PC-3 (cell line): Measurements from ENCODE around the gene CHRNA4. TPM values are rescaled to one million over a fixed set of nuclear protein-coding genes. Genes with fewer than 3 reads are reported as not detected.

Source experiments
- ATAC-seq: fragments of 200-7000 bp; cut with Tn5 transposase; 2 replicates; pipeline ENCODE4 v1.9.1; 2020; ENCODE audit warnings: mild to moderate bottlenecking, moderate library complexity
- BruUV-seq: library from RNA; stranded (reverse); fragments of 400-500 nt; replicated peaks from 2 replicates; lab custom pipeline; 2021; lab: Mats Ljungman, UMichigan
- CTCF ChIA-PET: fragments of 300-600 bp; sonication (Branson Sonifier 250); formaldehyde crosslinking; loops from one replicate; lab custom pipeline; 2022; ENCODE audit warnings: antibody characterized with exemption; lab: Charles Lee
- POLR2A ChIA-PET: fragments of 300-600 bp; sonication (Branson Sonifier 250); formaldehyde crosslinking; loops from one replicate; lab custom pipeline; 2022; ENCODE audit warnings: antibody characterized with exemption; ENCODE audit not compliant: unreplicated experiment; lab: Charles Lee
- DNase-seq: peaks from one replicate; pipeline ENCODE4 v3.0.0-alpha.2; 2015
- H2AFZ ChIP-seq: fragments of 300-600 bp; sonication (generic); 2 replicates; pipeline ENCODE4 v1.6.0; 2016; ENCODE audit warnings: antibody characterized with exemption, low read length
- H3F3A ChIP-seq: fragments of 300-600 bp; sonication (generic); one replicate; pipeline ENCODE4 v1.6.0; 2017; ENCODE audit warnings: antibody characterized with exemption, low read length, control low read depth, mild to moderate bottlenecking; ENCODE audit not compliant: unreplicated experiment
- H3K27ac ChIP-seq: fragments of 300-600 bp; sonication (generic); 2 replicates; pipeline ENCODE4 v1.5.1; 2016; ENCODE audit warnings: mild to moderate bottlenecking, low read length
- H3K27me3 ChIP-seq: fragments of 300-600 bp; sonication (generic); 2 replicates; pipeline ENCODE4 v1.6.1; 2016; ENCODE audit warnings: low read length, mixed read lengths
- H3K36me3 ChIP-seq: fragments of 300-600 bp; sonication (generic); 2 replicates; pipeline ENCODE4 v1.6.1; 2016; ENCODE audit warnings: low read depth, mixed run types, low read length, mixed read lengths
- H3K4me1 ChIP-seq: fragments of 300-600 bp; sonication (generic); 2 replicates; pipeline ENCODE4 v1.5.1; 2016; ENCODE audit warnings: low read length; ENCODE audit not compliant: insufficient read depth
- H3K4me2 ChIP-seq: fragments of 300-600 bp; sonication (generic); 2 replicates; pipeline ENCODE4 v1.6.0; 2016; ENCODE audit warnings: low read length
- H3K4me3 ChIP-seq: fragments of 300-600 bp; sonication (generic); 2 replicates; pipeline ENCODE4 v1.5.1; 2016; ENCODE audit warnings: mild to moderate bottlenecking, low read length, mixed read lengths
- H3K79me2 ChIP-seq: fragments of 300-600 bp; sonication (generic); 2 replicates; pipeline ENCODE4 v1.6.1; 2017; ENCODE audit warnings: low read length, mixed read lengths
- H3K9ac ChIP-seq: fragments of 300-600 bp; sonication (generic); 2 replicates; pipeline ENCODE4 v1.6.0; 2016; ENCODE audit warnings: mild to moderate bottlenecking, low read length
- H3K9me2 ChIP-seq: fragments of 300-600 bp; sonication (generic); replicated peaks from 2 replicates; pipeline ENCODE4 v1.6.1; 2016; ENCODE audit warnings: mixed run types, low read length, mixed read lengths
- H3K9me3 ChIP-seq: fragments of 300-600 bp; sonication (generic); 2 replicates; pipeline ENCODE4 v1.6.1; 2016; ENCODE audit warnings: low read length, mixed read lengths
- H4K20me1 ChIP-seq: fragments of 300-600 bp; sonication (generic); 2 replicates; pipeline ENCODE4 v1.6.1; 2016; ENCODE audit warnings: low read length, mixed read lengths
- CTCF ChIP-seq: fragments of 300-600 bp; sonication (generic); conservative IDR thresholded peaks from 2 replicates; pipeline ENCODE4 v1.5.1; 2017; ENCODE audit warnings: antibody characterized with exemption, low read depth, mild to moderate bottlenecking, low read length
- EZH2 ChIP-seq: fragments of 300-600 bp; sonication (generic); IDR thresholded peaks from one replicate; pipeline ENCODE4 v1.6.1; 2017; ENCODE audit warnings: antibody characterized with exemption, mild to moderate bottlenecking, low read length; ENCODE audit not compliant: unreplicated experiment
- EZH2phosphoT487 ChIP-seq: fragments of 300-600 bp; sonication (generic); IDR thresholded peaks from 2 replicates; pipeline ENCODE4 v1.6.1; 2018; ENCODE audit warnings: mild to moderate bottlenecking, antibody characterized with exemption, low read length, borderline replicate concordance
- intact Hi-C: fragments of 100-400 bp; cut with micrococcal nuclease; formaldehyde crosslinking; loops from 2 replicates; pipeline ENCODE4 v1.9.0; 2023
- total RNA-seq: library from RNA; depleted of rRNA; stranded (reverse); fragments of >200 nt; gene quantifications from 2 replicates; pipeline ENCODE4 v1.2.3, GENCODE V29; 2014

Gene CHRNA4
- total RNA-seq, 1 experiment from 2014 or later: not detected

GRCh38 chr20:63319164-63320040 lies 41.7 kb downstream of the CHRNA4 start:
- H4K20me1 ChIP-seq: no peaks in the 10 kb centered on the region
- H3K79me2 ChIP-seq: no peaks in the 10 kb centered on the region
- H2AFZ ChIP-seq: no peak overlapping the region
- no peak overlapping the region for H3K4me2 ChIP-seq
- TF ChIP-seq EZH2phosphoT487 (no peak), CTCF (no peak), EZH2 (no peak)
- no TSS peak for BruUV-seq
- no peak overlapping the region for H3K4me3 ChIP-seq
- H3F3A ChIP-seq: no peaks in the 10 kb centered on the region
- ATAC-seq: no peak
- no peaks in the 10 kb centered on the region for H3K4me1 ChIP-seq
- H3K9ac ChIP-seq: no peak overlapping the region
- H3K27me3 ChIP-seq: peaks cover 14% of the 10 kb centered on the region; the same call in 1 of the 2 replicates
- intact Hi-C loops: no loop called here
- POLR2A ChIA-PET: no interaction called here
- no peaks in the 10 kb centered on the region for H3K36me3 ChIP-seq
- no peak overlapping the region for H3K27ac ChIP-seq
- no peaks in the 10 kb centered on the region for H3K9me2 ChIP-seq
- CTCF ChIA-PET: no interaction called here
- no peak for DNase-seq
- no peaks in the 10 kb centered on the region for H3K9me3 ChIP-seq

DNA sequence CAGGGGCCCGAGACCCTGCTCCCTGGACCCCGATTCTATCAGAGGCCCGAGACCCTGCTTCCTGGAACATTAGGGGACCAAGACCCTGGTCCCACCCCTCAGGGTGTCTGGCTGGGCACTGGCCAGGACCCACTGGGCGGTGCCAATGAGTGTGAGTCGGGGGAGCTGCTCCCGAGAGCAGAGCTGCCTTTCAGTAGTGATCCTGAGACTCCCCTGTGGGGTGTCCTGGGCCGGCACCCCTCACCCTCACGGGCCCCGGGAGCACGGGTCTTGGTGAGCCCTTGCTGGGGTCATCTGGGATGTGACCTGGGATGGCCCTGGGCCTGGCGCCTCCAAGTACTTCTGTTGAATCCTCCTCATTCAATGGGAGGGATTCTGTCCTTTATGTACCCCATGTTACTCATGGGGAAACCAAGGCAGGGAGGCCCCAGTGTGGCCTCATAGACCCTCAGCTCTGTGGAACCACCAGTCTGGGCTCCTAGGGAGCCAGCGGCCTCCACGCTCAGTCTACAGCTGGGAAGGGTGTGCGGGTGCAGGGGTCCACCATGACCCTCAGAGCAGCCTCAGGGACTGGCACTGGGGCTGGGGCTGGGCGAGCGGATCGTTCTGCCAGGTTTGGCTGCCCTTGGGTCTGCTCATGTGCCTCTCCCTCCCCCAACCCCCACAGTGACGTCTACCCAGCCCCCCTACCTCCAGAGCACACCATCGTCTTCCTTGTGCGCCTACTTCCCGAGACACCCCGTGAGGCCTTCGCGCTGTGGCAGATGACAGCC lies 42.6 kb downstream of the CHRNA4 start:
- intact Hi-C loops: no loop called here
- H3K9me2 ChIP-seq: no peaks in the 10 kb centered on the region
- H3K4me3 ChIP-seq: no peak overlapping the region
- no peak overlapping the region for H3K4me2 ChIP-seq
- ATAC-seq (no peak), DNase-seq (no peak)
- no peak overlapping the region for H3K9ac ChIP-seq
- H3K36me3 ChIP-seq: no peaks in the 10 kb centered on the region
- H3K79me2 ChIP-seq: no peaks in the 10 kb centered on the region
- no peaks in the 10 kb centered on the region for H4K20me1 ChIP-seq
- no peaks in the 10 kb centered on the region for H3K9me3 ChIP-seq
- POLR2A ChIA-PET: no interaction called here
- H3K27me3 ChIP-seq: 0 out of 2 replicates have a peak, but pooled peaks cover 7% of the 10 kb centered on the region
- H2AFZ ChIP-seq: no peak overlapping the region
- TF ChIP-seq EZH2 (no peak), EZH2phosphoT487 (no peak), CTCF (no peak)
- CTCF ChIA-PET: no interaction called here
- H3F3A ChIP-seq: no peaks in the 10 kb centered on the region
- no peak overlapping the region for H3K27ac ChIP-seq
- BruUV-seq: no TSS peak
- no peaks in the 10 kb centered on the region for H3K4me1 ChIP-seq
